HG03469 (cell line): ENCODE data around the gene FTCD.
"Not testable (repeated sequence)": the region's sequence is repeated elsewhere in the genome, so short reads cannot be mapped to it uniquely, and the experiment has no call there.

Experiments
- ATAC-seq: cut with Tn5 transposase; IDR thresholded peaks from one replicate; pipeline ENCODE4 v1.9.1; 2021; ENCODE audit warnings: mild to moderate bottlenecking, moderate library complexity, moderate number of reproducible peaks; ENCODE audit not compliant: unreplicated experiment

FTCD gene

GRCh38 chr21:46154155-46154954 lies 1.0 kb downstream of the FTCD start:
- no peak for ATAC-seq

GRCh38 chr21:46153247-46154154 lies 1.9 kb downstream of the FTCD start:
- ATAC-seq: no peak

- ATAC-seq: no peak
These were observed 2.5 kb downstream of the FTCD start for GRCh38 chr21:46152927-46153246.

- ATAC-seq: no peak
These were observed 3.1 kb downstream of the FTCD start for GRCh38 chr21:46151989-46152926.

- no peak for ATAC-seq
These were observed 4.0 kb downstream of the FTCD start for GRCh38 chr21:46151261-46151988.

- no peak for ATAC-seq
These were observed 4.8 kb downstream of the FTCD start for GRCh38 chr21:46150491-46151121.

GRCh38 chr21:46150073-46150472 lies 5.3 kb downstream of the FTCD start:
- no peak for ATAC-seq

GRCh38 chr21:46149205-46149901 lies 6.0 kb downstream of the FTCD start:
- no peak for ATAC-seq

GRCh38 chr21:46148106-46148505 lies 7.3 kb downstream of the FTCD start:
- ATAC-seq: no peak

- ATAC-seq: not testable (repeated sequence)
These were observed 8.0 kb downstream of the FTCD start for GRCh38 chr21:46147429-46147828.

- no peak for ATAC-seq
These were observed 8.5 kb downstream of the FTCD start for GRCh38 chr21:46146856-46147255.

- ATAC-seq: no peak
These were observed 9.3 kb downstream of the FTCD start for GRCh38 chr21:46145840-46146691.

- ATAC-seq: no peak
These were observed 10.1 kb downstream of the FTCD start for GRCh38 chr21:46145159-46145839.

GRCh38 chr21:46144464-46145070 lies 10.8 kb downstream of the FTCD start:
- ATAC-seq: no peak

GRCh38 chr21:46142582-46143473 lies 12.6 kb downstream of the FTCD start:
- no peak for ATAC-seq
